Measurements from ENCODE around the gene ANGPTL5. TPM values are rescaled to one million over a fixed set of nuclear protein-coding genes. Genes with fewer than 3 reads are reported as not detected.
"Not testable (repeated sequence)": the region's sequence is repeated elsewhere in the genome, so short reads cannot be mapped to it uniquely, and the experiment has no call there.

ANGPTL5 gene
- total RNA-seq, 1 donor from 2014 or later = not detected

DNA sequence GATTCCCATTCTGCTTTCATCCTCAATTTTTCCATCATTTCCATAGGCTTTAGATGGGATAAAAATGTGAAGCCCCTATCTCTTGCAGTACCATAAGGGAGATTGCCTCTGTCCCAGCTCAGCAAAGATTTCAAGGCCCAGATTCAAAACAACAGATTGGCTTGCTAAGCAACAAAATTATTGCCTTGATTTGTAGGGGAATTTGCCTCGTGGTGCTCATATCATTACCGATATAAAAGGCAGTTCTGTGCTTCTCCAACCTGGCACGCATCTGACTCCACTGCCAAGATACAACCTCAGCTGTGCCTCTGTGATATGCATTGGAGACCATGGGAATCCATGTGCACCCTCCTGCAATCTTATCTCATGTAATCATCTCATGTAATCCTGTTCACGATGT, 26.6 kb downstream of the ANGPTL5 start:
- no peak for DNase-seq (ENCODE audit: low read depth)

- DNase-seq (ENCODE audit: low read depth) = no peak
Measured at GRCh38 chr11:101885631-101886030, 30.7 kb downstream of the ANGPTL5 start.

DNA sequence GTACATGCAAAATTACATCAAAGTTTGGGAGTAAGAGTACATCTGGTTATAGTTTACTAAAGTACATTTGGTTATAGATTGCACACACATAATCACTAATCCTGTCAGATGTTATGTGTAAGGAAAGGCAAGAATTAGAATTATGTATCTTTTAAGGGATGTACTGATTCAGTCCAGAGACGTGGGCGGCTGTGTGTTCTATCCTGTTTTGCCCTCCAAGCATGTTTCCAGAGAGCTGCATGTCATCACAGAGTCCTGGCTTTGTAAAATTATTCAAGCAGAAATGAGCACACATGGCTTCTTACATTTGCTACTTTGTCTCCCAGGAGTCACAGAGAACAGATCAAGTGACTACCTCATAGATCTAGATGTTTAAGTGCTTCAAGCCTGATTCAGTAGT, 34.7 kb downstream of the ANGPTL5 start:
- no peak for DNase-seq (ENCODE audit: low read depth)

DNA sequence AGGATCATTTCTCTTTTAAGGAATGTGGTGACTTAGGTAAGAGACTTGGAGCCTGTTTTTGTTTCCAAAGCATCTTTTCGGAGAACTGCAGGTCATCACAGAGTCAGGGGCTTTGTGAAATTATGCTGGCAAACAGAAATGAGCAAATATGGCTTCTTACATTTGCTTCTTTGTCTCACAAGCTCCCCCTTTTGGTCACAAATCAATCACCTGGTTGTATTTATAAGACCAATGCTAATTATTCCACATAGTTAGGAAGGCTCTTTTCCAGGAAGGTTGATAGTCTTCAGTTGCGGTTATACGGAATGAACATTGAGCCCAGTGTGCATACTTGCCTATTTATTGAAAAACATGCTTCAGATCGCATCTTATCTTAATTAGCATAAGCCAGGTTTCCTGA, 36.1 kb downstream of the ANGPTL5 start:
- DNase-seq (ENCODE audit: low read depth) = peak; percentile 47

DNA sequence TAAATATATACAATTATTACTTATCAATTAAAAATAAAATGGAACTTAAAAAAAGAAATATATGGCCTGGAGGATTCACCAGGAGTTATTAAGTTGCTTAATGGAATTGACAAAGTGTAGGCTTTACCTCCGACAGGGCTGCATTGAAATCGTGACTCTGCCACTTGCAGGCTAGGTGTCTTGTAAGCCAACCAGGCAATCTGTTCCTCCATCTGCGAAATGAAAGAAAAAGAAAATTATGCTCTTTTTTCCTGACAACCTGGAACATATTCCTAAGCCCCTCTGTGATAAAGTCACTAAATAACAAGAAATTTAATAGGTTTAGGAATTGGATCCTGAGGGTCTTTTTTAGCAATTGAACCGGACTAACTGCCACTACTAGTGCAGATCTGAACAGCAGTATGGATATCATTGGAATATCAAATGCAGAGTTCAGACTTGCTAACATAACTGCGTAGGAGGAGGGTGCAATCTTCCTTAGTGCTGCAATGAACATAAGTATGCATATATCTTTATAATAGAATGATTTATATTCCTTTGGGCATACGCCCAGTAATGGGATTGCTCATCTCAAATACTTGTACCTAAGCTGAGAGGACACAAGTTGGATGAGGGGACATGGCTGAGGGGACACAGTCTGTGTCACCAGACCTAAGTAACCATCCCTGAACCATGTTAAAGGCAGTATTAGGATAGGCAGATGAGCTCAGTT, 44.0 kb downstream of the ANGPTL5 start:
- DNase-seq (ENCODE audit: low read depth) = no peak

GRCh38 chr11:101870510-101870909, 45.8 kb downstream of the ANGPTL5 start:
- no peak for DNase-seq (ENCODE audit: low read depth)

DNA sequence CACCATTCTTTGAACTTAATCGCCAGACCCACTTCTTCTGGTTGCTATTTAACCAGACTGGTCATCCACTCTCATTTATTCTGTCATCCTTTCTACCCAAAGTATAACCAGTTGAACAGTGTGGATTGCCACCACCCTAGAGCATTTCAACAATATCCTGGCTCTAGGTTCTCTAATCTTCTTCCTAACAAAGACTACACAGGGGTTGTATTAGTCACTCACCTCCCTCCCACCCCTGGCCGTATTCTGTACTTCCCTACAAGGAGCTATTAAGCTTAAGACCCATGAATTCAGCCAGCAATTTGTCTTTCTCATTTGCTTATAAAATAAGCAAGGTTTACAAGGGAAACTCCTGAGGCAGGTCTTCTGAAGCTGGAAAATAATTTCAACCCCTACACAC, 48.4 kb downstream of the ANGPTL5 start:
- no peak for DNase-seq (ENCODE audit: low read depth)

- peak; percentile 62 for DNase-seq (ENCODE audit: low read depth)
Measured at GRCh38 chr11:101866619-101867491, 49.5 kb downstream of the ANGPTL5 start.

GRCh38 chr11:101864098-101864497, 52.2 kb downstream of the ANGPTL5 start:
- no peak for DNase-seq (ENCODE audit: low read depth)

GRCh38 chr11:101863361-101863760, 53.0 kb downstream of the ANGPTL5 start:
- DNase-seq (ENCODE audit: low read depth) = peak; percentile 42

- DNase-seq (ENCODE audit: low read depth) = peak; percentile 64
Measured at GRCh38 chr11:101862391-101863233, 53.7 kb downstream of the ANGPTL5 start.

DNA sequence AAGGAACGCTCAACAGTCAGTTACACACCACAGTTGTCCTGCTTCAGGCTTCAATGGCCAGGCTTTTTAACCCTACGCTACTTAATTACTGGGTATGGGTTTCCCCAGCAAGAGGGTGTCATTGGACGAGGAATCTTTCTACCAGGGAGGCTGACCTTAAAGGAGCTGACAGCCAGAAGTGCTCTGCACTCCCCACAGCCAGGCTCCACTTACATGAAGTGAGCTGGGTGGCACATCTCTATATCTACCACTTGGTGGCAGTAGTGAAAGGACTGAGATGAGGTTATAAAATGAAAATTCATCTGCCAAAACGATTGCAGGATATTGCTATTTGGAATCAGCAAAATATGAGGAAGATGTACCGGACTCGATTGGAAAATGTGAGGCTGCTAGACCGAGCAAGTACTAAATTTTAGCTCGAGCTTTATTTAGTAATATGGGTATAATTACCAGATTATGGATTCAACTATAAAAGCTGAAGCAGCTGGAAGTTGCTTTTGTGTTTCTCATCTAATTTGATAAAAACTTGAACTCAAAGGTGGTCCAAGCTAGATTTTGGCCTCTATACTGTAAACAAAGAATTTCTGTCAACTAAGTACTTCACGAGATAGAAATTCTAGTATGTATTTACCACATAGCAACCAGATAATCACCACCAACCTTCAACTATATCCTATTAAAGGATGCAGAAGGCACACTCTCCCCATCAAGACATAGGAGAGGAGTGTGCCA, 55.5 kb downstream of the ANGPTL5 start:
- DNase-seq (ENCODE audit: low read depth) = peak; percentile 65

DNA sequence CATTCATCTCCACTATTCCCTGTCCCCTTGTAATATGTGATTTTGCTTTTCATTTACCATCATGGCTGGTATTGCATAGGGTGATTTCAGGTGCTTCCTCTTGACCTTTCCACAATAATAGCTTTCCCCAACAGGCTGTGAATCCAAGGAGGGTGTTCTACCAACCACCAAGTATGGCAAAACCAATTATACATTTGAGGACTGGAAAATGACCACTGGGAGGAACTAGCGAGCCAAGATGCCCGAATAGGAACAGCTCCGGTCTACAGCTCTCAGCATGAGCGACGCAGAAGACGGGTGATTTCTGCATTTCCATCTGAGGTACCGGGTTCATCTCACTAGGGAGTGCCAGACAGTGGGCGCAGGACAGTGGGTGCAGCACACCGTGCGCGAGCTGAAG, 64.1 kb downstream of the ANGPTL5 start:
- not testable (repeated sequence) for DNase-seq (ENCODE audit: low read depth)

GRCh38 chr11:101848262-101848661, 68.1 kb downstream of the ANGPTL5 start:
- DNase-seq (ENCODE audit: low read depth) = peak; percentile 54

DNA sequence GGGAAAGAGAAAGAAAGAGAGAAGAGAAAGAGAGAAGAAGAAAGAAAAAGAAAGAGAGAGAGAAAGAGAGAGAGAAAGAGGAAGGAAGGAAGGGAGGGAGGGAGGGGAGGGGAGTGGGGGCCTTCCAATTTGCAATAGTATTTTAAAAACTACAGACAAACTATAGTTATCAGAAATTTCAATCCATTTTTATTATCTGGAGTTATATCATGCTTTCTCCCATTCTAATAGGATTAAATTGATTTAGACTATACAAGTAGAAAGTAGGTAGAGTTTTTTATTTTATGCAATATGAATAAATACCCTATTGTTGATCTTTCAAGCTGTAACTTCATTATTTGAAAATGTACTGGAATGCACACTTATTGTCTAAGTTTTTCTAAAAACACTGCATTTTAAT, 71.7 kb downstream of the ANGPTL5 start:
- DNase-seq (ENCODE audit: low read depth) = no peak

- DNase-seq (ENCODE audit: low read depth) = peak; percentile 20
Measured at GRCh38 chr11:101840704-101841103, 75.6 kb downstream of the ANGPTL5 start.

Other genes with a start within 250 kb of the ANGPTL5 start
- 1.3 and 2.1 TPM in 2 replicates for gene CEP126, start 1.5 kb downstream of the ANGPTL5 start, total RNA-seq
- 4.2 and 5.4 TPM in 2 replicates for gene CFAP300, start 130.9 kb upstream of the ANGPTL5 start, total RNA-seq
- gene YAP1, start 193.9 kb upstream of the ANGPTL5 start, total RNA-seq = 68.5 and 69.1 TPM in 2 replicates